ENCODE results near the gene MGRN1. TPM values are rescaled to one million over a fixed set of nuclear protein-coding genes. Genes with fewer than 3 reads are reported as not detected.

MGRN1 gene
- total and polyA plus RNA-seq, 2 donors (not counting 3 experiments of a cell fraction or from before 2014, with no cell fraction given) = 15.6 to 73.0 TPM

- ChIA-PET POLR2A (no interaction called here), CTCF (no interaction called here)
- Histone ChIP-seq H3K27ac (ENCODE audit: insufficient read depth, low read depth, low read length) (no peak overlapping the region), H3K4me3 (replicated peaks in 1 of 3; ENCODE audit: insufficient read depth in 1 of 3, low read depth in 1 of 3, low read length in 3 of 3) (no peak overlapping the region), H2AFZ (ENCODE audit: low read depth, low read length) (no peak overlapping the region), H3K9ac (replicated peaks; ENCODE audit: extremely low read depth, insufficient read depth, low read length) (no peak overlapping the region), H3K9me1 (replicated peaks; ENCODE audit: control insufficient read depth, extremely low read depth, insufficient read depth, low read length) (no peaks in the 10 kb centered on the region), H3K27me3 (ENCODE audit: control insufficient read depth in 2 of 2, insufficient read depth in 2 of 2, low read length in 2 of 2) (no peaks in the 10 kb centered on the region), H3K4me2 (ENCODE audit: insufficient read depth, low read length) (no peak overlapping the region), H3K36me3 (ENCODE audit: control insufficient read depth in 2 of 2, extremely low read depth in 1 of 2, insufficient read depth in 2 of 2, low read length in 2 of 2) (peaks cover 2 to 25% of the 10 kb centered on the region in 2 experiments), H4K20me1 (replicated peaks; ENCODE audit: control insufficient read depth, extremely low read depth, insufficient read depth, low read length) (no peaks in the 10 kb centered on the region), H3K9me3 (replicated peaks; ENCODE audit: control insufficient read depth, insufficient read depth, low read length) (no peaks in the 10 kb centered on the region), H3K4me1 (ENCODE audit: control insufficient read depth, extremely low read depth, insufficient read depth, low read length) (no peaks in the 10 kb centered on the region), H3K79me2 (ENCODE audit: control insufficient read depth, insufficient read depth, low read length) (no peaks in the 10 kb centered on the region)
- intact Hi-C loops (cut with micrococcal nuclease) = no loop called here
- DNase-seq (ENCODE audit: low read depth, low spot score) (no peak), FAIRE-seq (no peak)
- TF ChIP-seq GATA2 (IDR thresholded peaks at IDR 0.05; ENCODE audit: insufficient read depth, insufficient read length, low read depth, low read length) = no peak
- TF ChIP-seq POLR2AphosphoS5 (IDR thresholded peaks at IDR 0.05; ENCODE audit: insufficient read depth, low read depth, low read length) = no peak
- no peak for TF ChIP-seq EZH2 (IDR thresholded peaks at IDR 0.05; ENCODE audit: borderline replicate concordance, low read depth, low read length, severe bottlenecking)
- TF ChIP-seq JUN (IDR thresholded peaks at IDR 0.05; ENCODE audit: borderline replicate concordance, insufficient read depth, insufficient read length, low read depth) = no peak
- no peak for TF ChIP-seq MAX (IDR thresholded peaks at IDR 0.05; ENCODE audit: insufficient read depth, insufficient read length)
- no peak for TF ChIP-seq MYC (IDR thresholded peaks at IDR 0.05; ENCODE audit: low read depth, low read length)
- no peak for TF ChIP-seq FOS (IDR thresholded peaks at IDR 0.05; ENCODE audit: borderline replicate concordance, insufficient read depth, low read length)
- no peak for TF ChIP-seq CTCF (IDR thresholded peaks at IDR 0.05; ENCODE audit: extremely low read depth in 1 of 2, insufficient read depth in 1 of 2, low read depth in 1 of 2, low read length in 2 of 2)
- dilution Hi-C loops (cut with MboI; ENCODE audit: extremely low pct_ligation_motif_present, low sequenced_read_pairs) = no loop called here
- BruUV-seq (replicated peaks) = no TSS peak
Observed at GRCh38 chr16:4677390-4677789, 52.8 kb downstream of the MGRN1 start.

All from endothelial cell of umbilical vein (primary cell).